ENCODE measurements around the gene GTF2A2.

GTF2A2 gene

DNA sequence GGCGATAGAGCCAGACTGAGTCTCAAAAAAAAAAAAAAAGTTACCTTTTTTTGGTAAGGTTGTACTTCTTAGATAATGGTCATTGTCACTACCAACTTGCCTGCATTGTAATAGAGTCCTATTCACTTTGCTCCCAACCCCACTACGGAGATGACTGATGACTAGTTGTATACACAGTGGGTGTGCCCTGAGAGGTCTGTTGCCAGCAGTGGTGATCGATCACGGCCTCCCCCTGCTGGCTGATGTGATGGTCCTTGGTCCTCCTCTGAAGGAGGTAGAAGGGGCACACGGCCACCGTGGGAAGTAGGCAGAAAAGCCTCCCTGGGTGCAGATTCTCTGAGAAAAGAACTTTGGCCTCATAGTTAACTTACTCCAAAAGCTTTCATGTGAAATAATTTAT, 35.0 kb downstream of the GTF2A2 start:
- H3K4me3 ChIP-seq (replicated peaks; ENCODE audit: low read depth, low read length): no peak overlapping the region

GRCh38 chr15:59618406-59618805, 38.9 kb downstream of the GTF2A2 start:
- no peak for DNase-seq (ENCODE audit: extremely low read depth, low read depth)
- no peak overlapping the region for H3K4me3 ChIP-seq (replicated peaks; ENCODE audit: low read depth, low read length)
- TF ChIP-seq, protein P1, sequence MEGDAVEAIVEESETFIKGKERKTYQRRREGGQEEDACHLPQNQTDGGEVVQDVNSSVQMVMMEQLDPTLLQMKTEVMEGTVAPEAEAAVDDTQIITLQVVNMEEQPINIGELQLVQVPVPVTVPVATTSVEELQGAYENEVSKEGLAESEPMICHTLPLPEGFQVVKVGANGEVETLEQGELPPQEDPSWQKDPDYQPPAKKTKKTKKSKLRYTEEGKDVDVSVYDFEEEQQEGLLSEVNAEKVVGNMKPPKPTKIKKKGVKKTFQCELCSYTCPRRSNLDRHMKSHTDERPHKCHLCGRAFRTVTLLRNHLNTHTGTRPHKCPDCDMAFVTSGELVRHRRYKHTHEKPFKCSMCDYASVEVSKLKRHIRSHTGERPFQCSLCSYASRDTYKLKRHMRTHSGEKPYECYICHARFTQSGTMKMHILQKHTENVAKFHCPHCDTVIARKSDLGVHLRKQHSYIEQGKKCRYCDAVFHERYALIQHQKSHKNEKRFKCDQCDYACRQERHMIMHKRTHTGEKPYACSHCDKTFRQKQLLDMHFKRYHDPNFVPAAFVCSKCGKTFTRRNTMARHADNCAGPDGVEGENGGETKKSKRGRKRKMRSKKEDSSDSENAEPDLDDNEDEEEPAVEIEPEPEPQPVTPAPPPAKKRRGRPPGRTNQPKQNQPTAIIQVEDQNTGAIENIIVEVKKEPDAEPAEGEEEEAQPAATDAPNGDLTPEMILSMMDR (IDR thresholded peaks at IDR 0.05; ENCODE audit: low read depth, low read length, missing control alignments): no peak

More for the DNA sequence above, 35.0 kb downstream of the GTF2A2 start:
- DNase-seq (ENCODE audit: extremely low read depth, low read depth): peak; percentile 15
- TF ChIP-seq, protein P1 (IDR thresholded peaks at IDR 0.05; ENCODE audit: low read depth, low read length, missing control alignments): peak; percentile 63

DNA sequence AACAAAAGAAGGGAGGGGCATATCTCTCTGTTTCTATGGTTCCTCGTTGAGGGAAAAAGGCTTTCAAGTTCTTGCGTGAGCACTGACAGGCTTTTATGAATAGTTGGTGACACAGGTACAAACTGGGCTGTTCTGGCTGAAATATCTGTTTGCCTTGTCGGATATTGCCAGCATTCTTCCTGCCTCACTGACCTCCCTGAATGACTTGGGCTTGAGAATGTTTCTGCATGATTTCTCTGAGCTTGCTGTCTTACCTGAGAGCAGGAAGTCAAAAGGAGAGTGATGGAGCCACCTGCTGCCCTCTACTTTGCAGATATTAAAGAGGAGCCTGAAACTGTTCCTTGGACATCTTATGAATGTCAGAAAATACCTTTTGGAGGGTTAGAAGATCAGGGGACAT, 40.9 kb downstream of the GTF2A2 start:
- DNase-seq (ENCODE audit: extremely low read depth, low read depth): no peak
- TF ChIP-seq, protein P1 (IDR thresholded peaks at IDR 0.05; ENCODE audit: low read depth, low read length, missing control alignments): no peak
- no peak overlapping the region for H3K4me3 ChIP-seq (replicated peaks; ENCODE audit: low read depth, low read length)

- TF ChIP-seq, protein P1 (IDR thresholded peaks at IDR 0.05; ENCODE audit: low read depth, low read length, missing control alignments): no peak
- H3K4me3 ChIP-seq (replicated peaks; ENCODE audit: low read depth, low read length): no peak overlapping the region
- no peak for DNase-seq (ENCODE audit: extremely low read depth, low read depth)
Measured at GRCh38 chr15:59615661-59616060, 41.7 kb downstream of the GTF2A2 start.

DNA sequence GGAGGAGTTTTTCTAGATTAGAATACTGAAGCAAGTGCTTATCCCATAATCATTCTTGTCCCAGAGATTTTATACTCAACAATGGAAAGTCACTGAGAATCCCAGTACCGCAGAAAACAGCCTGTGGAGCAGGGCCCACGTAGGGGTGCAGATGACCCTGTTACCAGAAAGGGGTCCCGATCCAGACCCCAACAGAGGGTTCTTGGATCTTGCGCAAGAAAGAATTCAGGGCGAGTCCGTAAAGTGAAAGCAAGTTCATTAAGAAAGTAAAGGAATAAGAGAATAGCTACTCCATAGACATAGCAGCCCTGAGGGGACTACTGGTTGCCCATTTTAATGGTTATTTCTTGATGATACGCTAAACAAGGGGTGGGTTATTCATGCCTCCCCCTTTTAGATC, 43.2 kb downstream of the GTF2A2 start:
- no peak for DNase-seq (ENCODE audit: extremely low read depth, low read depth)
- no peak overlapping the region for H3K4me3 ChIP-seq (replicated peaks; ENCODE audit: low read depth, low read length)
- TF ChIP-seq, protein P1 (IDR thresholded peaks at IDR 0.05; ENCODE audit: low read depth, low read length, missing control alignments): no peak

DNA sequence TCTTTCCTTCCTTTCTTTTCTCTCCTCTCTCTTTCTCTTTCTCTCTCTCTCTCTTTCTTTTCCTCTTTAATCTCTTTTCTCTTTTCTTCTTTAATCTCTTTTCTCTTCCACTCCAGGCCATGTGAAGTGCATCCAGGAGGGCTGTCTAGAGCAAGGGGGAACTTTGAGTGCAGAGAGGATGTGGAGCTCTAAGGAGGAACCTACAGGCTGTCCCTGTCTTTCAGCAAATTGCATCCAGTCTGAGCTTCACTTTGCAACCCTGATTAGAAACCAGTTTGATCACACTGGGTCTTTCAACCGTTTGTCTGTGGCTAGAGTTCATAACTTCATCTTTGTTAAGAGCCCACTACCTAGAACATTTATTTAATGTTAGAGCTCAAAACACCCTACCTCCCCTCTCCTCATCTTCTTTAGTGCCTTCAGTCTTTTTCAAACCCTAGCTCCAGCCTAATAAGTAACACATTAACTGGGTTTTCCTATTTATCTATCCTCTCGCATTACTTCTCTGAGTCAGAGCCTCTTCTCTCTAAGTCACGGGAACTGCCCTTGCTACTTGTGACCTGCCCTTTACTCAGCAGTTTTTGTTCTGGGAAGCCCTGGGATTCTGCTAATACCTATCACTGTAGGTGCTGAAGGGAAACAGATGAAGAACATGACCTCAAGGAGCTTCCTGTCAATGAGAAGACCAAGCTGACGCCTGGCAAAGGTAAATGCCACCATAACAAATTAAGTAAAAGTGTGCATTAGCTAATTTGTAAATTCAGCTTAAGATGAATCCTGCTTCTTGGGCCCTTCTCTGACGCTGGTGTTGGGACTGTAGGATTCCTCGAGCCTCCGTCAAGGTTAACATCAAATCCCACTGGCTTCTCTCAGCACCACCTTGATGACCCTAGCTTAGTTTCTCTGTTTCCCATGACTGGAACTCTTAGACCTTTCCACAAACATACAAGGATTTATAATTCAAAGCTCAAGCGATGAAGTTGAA, 45.7 kb downstream of the GTF2A2 start, which contains the start of gene GCNT3:
Gene GCNT3 (plus strand): TSS at position 508 of the 985 bp plus-strand sequence. CDS start 6,456 bp downstream, outside the sequence.
- H3K4me3 ChIP-seq (replicated peaks; ENCODE audit: low read depth, low read length): no peak within 1 kb of the TSS
- TF ChIP-seq, protein P1 (IDR thresholded peaks at IDR 0.05; ENCODE audit: low read depth, low read length, missing control alignments): no peak
- no peak for DNase-seq (ENCODE audit: extremely low read depth, low read depth)

Data from HFF-Myc (cell line).